HepG2 (cell line): Measurements from ENCODE around the gene DPM2. TPM values are rescaled to one million over a fixed set of nuclear protein-coding genes. Genes with fewer than 3 reads are reported as not detected.

Experiments used
- CCDC6 ChIP-seq: sonication (generic); formaldehyde crosslinking; IDR thresholded peaks from 2 replicates; pipeline ENCODE4 v1.8.1; 2022; ENCODE audit warnings: mild to moderate bottlenecking, missing genetic modification reagents, moderate library complexity
- ZFX ChIP-seq: sonication (generic); formaldehyde crosslinking; IDR thresholded peaks from 2 replicates; pipeline ENCODE4 v1.4.0; 2020; ENCODE audit warnings: mild to moderate bottlenecking, low read depth, missing genetic modification reagents, moderate library complexity
- ZNF256 ChIP-seq: sonication (generic); formaldehyde crosslinking; conservative IDR thresholded peaks from 2 replicates; pipeline ENCODE4 v1.4.0; 2020; ENCODE audit warnings: missing genetic modification reagents
- ZNF292 ChIP-seq: sonication (generic); formaldehyde crosslinking; IDR thresholded peaks from 2 replicates; pipeline ENCODE4 v1.8.1; 2022; ENCODE audit warnings: mild to moderate bottlenecking, low read depth, missing genetic modification reagents, borderline replicate concordance
- ZNF350 ChIP-seq: sonication (generic); formaldehyde crosslinking; IDR thresholded peaks from 2 replicates; pipeline ENCODE4 v1.4.0; 2020; ENCODE audit warnings: mild to moderate bottlenecking, low read depth, missing genetic modification reagents, borderline replicate concordance
- ZNF550 ChIP-seq: sonication (generic); formaldehyde crosslinking; IDR thresholded peaks from 2 replicates; pipeline ENCODE4 v1.4.0; 2020; ENCODE audit warnings: mild to moderate bottlenecking, missing genetic modification reagents, borderline replicate concordance
- polyA plus RNA-seq, 8 experiments: library from polyadenylated mRNA; depleted of rRNA in 3 of 8; stranded (reverse) in 7 of 8; unstranded in 1 of 8; fragments of >200 nt; fragmentation: Illumina TruSeq in 4 of 8; extraction: Trizol in 4 of 8; gene quantifications; 2 replicates each; pipeline versions ENCODE4 v1.2.1 to v1.2.3, GENCODE V29; 2011 to 2016; ENCODE audit warnings: low read depth in 4 of 8, missing spikeins in 1 of 8, mixed read lengths in 1 of 8; ENCODE audit not compliant: insufficient read depth in 1 of 8
- total RNA-seq, 5 experiments: library from RNA; depleted of rRNA; stranded (reverse); fragments of >200 nt; fragmentation: Illumina TruSeq; extraction: Trizol; gene quantifications; 2 replicates each; pipeline ENCODE4 v1.2.3, GENCODE V29; 2016; ENCODE audit warnings: low read depth in 1 of 5
- TF ChIP-seq, protein P1 (sequence below): IDR thresholded peaks from 2 replicates; pipeline ENCODE4 v1.4.0; 2020; ENCODE audit warnings: mild to moderate bottlenecking, missing genetic modification reagents
- TF ChIP-seq, protein P2 (sequence below): sonication (generic); formaldehyde crosslinking; IDR thresholded peaks from 2 replicates; pipeline ENCODE4 v1.4.0; 2020; ENCODE audit warnings: missing genetic modification reagents, borderline replicate concordance
- TF ChIP-seq, protein P3 (sequence below): sonication (generic); formaldehyde crosslinking; IDR thresholded peaks from 2 replicates; pipeline ENCODE4 v1.5.1; 2020; ENCODE audit warnings: mild to moderate bottlenecking, missing genetic modification reagents, borderline replicate concordance
- TF ChIP-seq, protein P4 (sequence below): sonication (generic); formaldehyde crosslinking; IDR thresholded peaks from 2 replicates; pipeline ENCODE4 v1.5.0; 2020; ENCODE audit warnings: mild to moderate bottlenecking, missing genetic modification reagents
- TF ChIP-seq, protein P5 (sequence below): sonication (generic); formaldehyde crosslinking; IDR thresholded peaks from 2 replicates; pipeline ENCODE4 v1.4.0; 2020; ENCODE audit warnings: missing genetic modification reagents

DPM2 gene
- total and polyA plus RNA-seq, 2 of the 13 experiments (the other 11 are each of a cell fraction or from before 2014, with no cell fraction given) = 24.8 to 35.3 TPM

DNA sequence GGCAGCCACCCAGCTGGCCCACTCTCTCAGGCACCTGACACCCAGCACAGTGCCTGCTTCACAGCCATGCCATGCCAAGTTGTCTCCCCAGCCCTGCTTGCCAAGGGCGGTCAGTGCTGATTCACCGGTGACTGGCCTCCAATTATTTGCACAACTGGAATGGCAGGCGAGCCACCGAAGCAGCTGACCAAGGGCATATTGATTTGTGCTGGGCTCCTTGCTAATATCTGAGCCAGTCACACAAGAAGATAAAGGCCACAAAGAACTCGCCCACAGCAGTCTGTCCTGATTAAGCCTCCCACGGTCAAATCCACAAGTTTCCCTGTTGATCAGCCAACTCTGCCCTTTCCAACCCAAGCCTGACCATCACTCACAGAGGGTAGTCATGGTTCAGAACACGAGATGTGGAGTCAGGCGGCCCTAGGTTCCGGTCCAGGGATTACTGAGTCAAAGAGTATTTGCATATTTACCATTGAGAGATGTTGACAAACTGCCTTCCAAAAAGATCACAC, 49.5 kb upstream of the DPM2 start (continued):
- TF ChIP-seq, protein P1, sequence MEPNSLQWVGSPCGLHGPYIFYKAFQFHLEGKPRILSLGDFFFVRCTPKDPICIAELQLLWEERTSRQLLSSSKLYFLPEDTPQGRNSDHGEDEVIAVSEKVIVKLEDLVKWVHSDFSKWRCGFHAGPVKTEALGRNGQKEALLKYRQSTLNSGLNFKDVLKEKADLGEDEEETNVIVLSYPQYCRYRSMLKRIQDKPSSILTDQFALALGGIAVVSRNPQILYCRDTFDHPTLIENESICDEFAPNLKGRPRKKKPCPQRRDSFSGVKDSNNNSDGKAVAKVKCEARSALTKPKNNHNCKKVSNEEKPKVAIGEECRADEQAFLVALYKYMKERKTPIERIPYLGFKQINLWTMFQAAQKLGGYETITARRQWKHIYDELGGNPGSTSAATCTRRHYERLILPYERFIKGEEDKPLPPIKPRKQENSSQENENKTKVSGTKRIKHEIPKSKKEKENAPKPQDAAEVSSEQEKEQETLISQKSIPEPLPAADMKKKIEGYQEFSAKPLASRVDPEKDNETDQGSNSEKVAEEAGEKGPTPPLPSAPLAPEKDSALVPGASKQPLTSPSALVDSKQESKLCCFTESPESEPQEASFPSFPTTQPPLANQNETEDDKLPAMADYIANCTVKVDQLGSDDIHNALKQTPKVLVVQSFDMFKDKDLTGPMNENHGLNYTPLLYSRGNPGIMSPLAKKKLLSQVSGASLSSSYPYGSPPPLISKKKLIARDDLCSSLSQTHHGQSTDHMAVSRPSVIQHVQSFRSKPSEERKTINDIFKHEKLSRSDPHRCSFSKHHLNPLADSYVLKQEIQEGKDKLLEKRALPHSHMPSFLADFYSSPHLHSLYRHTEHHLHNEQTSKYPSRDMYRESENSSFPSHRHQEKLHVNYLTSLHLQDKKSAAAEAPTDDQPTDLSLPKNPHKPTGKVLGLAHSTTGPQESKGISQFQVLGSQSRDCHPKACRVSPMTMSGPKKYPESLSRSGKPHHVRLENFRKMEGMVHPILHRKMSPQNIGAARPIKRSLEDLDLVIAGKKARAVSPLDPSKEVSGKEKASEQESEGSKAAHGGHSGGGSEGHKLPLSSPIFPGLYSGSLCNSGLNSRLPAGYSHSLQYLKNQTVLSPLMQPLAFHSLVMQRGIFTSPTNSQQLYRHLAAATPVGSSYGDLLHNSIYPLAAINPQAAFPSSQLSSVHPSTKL (CRISPR knock-in tag) = peak; percentile 74
- TF ChIP-seq ZNF292 = peak; percentile 60; the same call in 1 of the 2 replicates
- TF ChIP-seq, protein P2, sequence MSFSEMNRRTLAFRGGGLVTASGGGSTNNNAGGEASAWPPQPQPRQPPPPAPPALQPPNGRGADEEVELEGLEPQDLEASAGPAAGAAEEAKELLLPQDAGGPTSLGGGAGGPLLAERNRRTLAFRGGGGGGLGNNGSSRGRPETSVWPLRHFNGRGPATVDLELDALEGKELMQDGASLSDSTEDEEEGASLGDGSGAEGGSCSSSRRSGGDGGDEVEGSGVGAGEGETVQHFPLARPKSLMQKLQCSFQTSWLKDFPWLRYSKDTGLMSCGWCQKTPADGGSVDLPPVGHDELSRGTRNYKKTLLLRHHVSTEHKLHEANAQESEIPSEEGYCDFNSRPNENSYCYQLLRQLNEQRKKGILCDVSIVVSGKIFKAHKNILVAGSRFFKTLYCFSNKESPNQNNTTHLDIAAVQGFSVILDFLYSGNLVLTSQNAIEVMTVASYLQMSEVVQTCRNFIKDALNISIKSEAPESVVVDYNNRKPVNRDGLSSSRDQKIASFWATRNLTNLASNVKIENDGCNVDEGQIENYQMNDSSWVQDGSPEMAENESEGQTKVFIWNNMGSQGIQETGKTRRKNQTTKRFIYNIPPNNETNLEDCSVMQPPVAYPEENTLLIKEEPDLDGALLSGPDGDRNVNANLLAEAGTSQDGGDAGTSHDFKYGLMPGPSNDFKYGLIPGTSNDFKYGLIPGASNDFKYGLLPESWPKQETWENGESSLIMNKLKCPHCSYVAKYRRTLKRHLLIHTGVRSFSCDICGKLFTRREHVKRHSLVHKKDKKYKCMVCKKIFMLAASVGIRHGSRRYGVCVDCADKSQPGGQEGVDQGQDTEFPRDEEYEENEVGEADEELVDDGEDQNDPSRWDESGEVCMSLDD (CRISPR knock-in tag) = no peak
- TF ChIP-seq, protein P3, sequence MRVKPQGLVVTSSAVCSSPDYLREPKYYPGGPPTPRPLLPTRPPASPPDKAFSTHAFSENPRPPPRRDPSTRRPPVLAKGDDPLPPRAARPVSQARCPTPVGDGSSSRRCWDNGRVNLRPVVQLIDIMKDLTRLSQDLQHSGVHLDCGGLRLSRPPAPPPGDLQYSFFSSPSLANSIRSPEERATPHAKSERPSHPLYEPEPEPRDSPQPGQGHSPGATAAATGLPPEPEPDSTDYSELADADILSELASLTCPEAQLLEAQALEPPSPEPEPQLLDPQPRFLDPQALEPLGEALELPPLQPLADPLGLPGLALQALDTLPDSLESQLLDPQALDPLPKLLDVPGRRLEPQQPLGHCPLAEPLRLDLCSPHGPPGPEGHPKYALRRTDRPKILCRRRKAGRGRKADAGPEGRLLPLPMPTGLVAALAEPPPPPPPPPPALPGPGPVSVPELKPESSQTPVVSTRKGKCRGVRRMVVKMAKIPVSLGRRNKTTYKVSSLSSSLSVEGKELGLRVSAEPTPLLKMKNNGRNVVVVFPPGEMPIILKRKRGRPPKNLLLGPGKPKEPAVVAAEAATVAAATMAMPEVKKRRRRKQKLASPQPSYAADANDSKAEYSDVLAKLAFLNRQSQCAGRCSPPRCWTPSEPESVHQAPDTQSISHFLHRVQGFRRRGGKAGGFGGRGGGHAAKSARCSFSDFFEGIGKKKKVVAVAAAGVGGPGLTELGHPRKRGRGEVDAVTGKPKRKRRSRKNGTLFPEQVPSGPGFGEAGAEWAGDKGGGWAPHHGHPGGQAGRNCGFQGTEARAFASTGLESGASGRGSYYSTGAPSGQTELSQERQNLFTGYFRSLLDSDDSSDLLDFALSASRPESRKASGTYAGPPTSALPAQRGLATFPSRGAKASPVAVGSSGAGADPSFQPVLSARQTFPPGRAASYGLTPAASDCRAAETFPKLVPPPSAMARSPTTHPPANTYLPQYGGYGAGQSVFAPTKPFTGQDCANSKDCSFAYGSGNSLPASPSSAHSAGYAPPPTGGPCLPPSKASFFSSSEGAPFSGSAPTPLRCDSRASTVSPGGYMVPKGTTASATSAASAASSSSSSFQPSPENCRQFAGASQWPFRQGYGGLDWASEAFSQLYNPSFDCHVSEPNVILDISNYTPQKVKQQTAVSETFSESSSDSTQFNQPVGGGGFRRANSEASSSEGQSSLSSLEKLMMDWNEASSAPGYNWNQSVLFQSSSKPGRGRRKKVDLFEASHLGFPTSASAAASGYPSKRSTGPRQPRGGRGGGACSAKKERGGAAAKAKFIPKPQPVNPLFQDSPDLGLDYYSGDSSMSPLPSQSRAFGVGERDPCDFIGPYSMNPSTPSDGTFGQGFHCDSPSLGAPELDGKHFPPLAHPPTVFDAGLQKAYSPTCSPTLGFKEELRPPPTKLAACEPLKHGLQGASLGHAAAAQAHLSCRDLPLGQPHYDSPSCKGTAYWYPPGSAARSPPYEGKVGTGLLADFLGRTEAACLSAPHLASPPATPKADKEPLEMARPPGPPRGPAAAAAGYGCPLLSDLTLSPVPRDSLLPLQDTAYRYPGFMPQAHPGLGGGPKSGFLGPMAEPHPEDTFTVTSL (CRISPR knock-in tag) = no peak; the same call in 1 of the 2 replicates
- no peak for TF ChIP-seq CCDC6 (CRISPR knock-in tag)
- TF ChIP-seq ZNF256 (CRISPR knock-in tag) = no peak
- no peak for TF ChIP-seq ZNF550
- TF ChIP-seq, protein P4, sequence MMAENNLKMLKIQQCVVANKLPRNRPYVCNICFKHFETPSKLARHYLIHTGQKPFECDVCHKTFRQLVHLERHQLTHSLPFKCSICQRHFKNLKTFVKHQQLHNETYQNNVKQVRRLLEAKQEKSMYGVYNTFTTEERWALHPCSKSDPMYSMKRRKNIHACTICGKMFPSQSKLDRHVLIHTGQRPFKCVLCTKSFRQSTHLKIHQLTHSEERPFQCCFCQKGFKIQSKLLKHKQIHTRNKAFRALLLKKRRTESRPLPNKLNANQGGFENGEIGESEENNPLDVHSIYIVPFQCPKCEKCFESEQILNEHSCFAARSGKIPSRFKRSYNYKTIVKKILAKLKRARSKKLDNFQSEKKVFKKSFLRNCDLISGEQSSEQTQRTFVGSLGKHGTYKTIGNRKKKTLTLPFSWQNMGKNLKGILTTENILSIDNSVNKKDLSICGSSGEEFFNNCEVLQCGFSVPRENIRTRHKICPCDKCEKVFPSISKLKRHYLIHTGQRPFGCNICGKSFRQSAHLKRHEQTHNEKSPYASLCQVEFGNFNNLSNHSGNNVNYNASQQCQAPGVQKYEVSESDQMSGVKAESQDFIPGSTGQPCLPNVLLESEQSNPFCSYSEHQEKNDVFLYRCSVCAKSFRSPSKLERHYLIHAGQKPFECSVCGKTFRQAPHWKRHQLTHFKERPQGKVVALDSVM (CRISPR knock-in tag) = no peak
- TF ChIP-seq, protein P5, sequence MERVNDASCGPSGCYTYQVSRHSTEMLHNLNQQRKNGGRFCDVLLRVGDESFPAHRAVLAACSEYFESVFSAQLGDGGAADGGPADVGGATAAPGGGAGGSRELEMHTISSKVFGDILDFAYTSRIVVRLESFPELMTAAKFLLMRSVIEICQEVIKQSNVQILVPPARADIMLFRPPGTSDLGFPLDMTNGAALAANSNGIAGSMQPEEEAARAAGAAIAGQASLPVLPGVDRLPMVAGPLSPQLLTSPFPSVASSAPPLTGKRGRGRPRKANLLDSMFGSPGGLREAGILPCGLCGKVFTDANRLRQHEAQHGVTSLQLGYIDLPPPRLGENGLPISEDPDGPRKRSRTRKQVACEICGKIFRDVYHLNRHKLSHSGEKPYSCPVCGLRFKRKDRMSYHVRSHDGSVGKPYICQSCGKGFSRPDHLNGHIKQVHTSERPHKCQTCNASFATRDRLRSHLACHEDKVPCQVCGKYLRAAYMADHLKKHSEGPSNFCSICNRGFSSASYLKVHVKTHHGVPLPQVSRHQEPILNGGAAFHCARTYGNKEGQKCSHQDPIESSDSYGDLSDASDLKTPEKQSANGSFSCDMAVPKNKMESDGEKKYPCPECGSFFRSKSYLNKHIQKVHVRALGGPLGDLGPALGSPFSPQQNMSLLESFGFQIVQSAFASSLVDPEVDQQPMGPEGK (CRISPR knock-in tag) = no peak
- no peak for TF ChIP-seq ZNF350
- TF ChIP-seq ZFX (CRISPR knock-in tag) = 0 out of 2 replicates have a peak, but pooled peaks have one; percentile 45
